ENCODE results near the gene MEIS1. TPM values are rescaled to one million over a fixed set of nuclear protein-coding genes. Genes with fewer than 3 reads are reported as not detected.
A peak's percentile ranks its signal among the peaks of the same experiment; 100 is the strongest.

Gene MEIS1
- total RNA-seq, 1 donor from 2014 or later = 250 TPM

DNA sequence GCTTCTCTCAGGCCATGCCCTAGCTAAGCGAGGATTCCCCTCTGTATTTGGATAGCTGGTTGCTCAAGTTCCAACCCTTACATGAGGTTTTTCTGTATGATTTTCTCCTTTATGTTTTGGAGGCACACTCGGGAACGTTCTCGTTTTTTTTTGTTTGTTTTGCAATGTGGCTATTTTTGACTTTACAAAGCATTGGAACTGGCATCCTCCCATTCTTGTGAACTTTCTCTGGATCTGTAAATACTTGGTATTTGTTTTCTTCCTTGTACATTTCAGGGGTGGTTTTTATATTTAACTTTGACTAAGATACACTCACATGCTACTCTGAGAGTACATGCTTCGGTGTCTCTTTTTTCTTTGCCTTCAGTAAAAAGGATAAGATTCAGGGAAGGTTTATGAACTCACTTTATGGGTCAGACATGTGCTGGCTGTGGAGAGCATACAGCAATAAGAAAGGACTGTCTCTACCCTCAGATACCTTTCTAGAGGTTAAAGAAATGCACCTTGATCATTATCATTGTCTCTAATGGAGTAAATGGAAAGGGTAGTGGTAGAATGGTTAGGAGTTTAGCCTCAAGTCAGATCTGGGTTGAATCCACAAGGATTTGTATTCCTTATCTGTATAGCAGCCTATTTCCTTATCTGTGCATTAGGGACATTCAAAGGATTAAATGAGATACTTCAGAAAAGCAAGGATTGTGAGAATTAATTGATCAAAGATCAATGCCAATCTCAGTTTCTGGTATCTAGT is 61.9 kb downstream of the MEIS1 start:
- Mint-ChIP-seq H3K4me1 (ENCODE audit: unreplicated experiment) (peaks cover 66% of the 10 kb centered on the region), H3K36me3 (peaks cover 62% of the 10 kb centered on the region), H3K9me3 (no peaks in the 10 kb centered on the region), H3K27ac (peak overlapping the region; percentile 91), H3K27me3 (no peaks in the 10 kb centered on the region), H3K4me3 (peak overlapping the region; percentile 11)
- DNase-seq (ENCODE audit: extremely low spot score, unreplicated experiment) = no peak
- TF ChIP-seq, protein P1, sequence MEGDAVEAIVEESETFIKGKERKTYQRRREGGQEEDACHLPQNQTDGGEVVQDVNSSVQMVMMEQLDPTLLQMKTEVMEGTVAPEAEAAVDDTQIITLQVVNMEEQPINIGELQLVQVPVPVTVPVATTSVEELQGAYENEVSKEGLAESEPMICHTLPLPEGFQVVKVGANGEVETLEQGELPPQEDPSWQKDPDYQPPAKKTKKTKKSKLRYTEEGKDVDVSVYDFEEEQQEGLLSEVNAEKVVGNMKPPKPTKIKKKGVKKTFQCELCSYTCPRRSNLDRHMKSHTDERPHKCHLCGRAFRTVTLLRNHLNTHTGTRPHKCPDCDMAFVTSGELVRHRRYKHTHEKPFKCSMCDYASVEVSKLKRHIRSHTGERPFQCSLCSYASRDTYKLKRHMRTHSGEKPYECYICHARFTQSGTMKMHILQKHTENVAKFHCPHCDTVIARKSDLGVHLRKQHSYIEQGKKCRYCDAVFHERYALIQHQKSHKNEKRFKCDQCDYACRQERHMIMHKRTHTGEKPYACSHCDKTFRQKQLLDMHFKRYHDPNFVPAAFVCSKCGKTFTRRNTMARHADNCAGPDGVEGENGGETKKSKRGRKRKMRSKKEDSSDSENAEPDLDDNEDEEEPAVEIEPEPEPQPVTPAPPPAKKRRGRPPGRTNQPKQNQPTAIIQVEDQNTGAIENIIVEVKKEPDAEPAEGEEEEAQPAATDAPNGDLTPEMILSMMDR (conservative IDR thresholded peaks at IDR 0.05) = no peak

DNA sequence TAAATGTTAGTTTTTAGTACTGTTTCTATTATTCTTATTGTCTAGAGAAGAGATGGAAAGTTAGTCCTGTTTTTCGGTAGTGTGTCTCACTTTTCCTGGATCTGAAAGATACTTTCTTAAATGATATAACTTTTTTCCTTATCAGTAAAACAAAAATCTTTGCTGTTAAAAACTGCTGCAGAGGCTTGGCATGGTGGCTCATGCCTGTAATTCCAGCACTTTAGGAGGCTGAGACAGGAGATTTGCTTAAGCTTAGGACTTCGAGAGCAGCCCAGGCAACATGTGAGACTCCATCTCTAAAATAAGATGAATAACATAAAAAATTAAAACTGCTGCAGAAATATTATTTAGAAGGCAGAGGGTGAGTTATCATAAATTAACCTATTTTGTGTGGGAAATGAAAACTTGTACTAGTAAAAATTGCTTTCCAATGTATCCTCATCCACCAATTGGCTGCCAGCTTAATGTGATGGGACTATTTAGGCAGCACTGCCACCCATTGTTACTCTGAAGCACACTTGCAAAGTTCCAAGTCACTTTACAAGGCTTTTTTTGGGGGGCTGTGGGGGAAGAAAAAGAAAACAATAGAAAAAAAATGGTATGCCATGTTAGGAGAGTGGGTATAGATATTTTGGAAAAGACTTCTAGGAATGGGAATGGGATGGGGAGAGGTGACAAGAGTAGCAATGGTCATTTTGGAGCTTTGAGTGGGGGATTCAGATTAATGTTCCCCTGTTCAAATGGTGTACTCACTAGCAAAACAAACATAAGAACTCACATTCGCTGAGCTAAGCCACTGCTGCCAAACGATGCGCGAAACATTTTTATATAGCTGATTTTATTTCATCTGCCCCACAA is 62.7 kb downstream of the MEIS1 start:
- Mint-ChIP-seq H3K9me3 (no peaks in the 10 kb centered on the region), H3K27ac (peak overlapping the region; percentile 65), H3K4me3 (peak overlapping the region; percentile 9), H3K36me3 (peaks cover 64% of the 10 kb centered on the region), H3K4me1 (ENCODE audit: unreplicated experiment) (peaks cover 65% of the 10 kb centered on the region), H3K27me3 (no peaks in the 10 kb centered on the region)
- DNase-seq (ENCODE audit: extremely low spot score, unreplicated experiment) = no peak
- TF ChIP-seq, protein P1 (conservative IDR thresholded peaks at IDR 0.05) = no peak

DNA sequence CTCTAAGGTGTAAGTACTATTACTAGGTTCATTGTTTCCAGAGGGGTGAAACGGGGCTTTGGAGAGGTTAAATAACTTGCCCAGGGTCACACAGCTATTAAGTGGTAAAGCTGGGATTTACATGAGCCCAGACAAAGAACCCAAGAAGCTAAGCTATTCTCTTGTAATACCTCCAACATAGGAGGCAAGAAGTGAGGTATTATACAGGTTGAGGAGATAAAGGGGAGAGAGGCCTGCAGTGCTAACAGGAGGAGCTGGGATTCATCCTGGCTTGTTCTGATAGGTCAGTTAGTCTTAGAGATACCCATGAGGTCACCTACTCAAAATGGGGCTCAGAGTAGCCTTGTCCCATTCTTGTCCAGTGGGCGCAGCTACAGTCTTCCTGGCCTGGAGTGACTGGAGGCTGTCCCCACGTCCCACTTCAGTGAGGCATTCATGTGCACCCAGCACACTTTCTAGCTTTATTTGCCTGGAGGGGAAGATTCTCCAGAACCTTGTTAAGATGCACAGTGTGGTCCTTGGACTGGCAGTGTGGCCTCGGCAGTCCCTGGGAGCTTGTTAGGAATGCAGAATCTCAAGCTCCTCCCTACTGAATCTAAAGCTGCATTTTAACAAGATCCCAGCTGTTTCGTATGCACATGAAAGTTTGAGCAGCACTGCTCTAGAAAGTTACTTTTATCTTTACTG is 63.5 kb downstream of the MEIS1 start:
- Mint-ChIP-seq H3K27ac (peak overlapping the region; percentile 65), H3K36me3 (peaks cover 63% of the 10 kb centered on the region), H3K4me1 (ENCODE audit: unreplicated experiment) (peaks cover 63% of the 10 kb centered on the region), H3K4me3 (no peak overlapping the region), H3K9me3 (no peaks in the 10 kb centered on the region), H3K27me3 (no peaks in the 10 kb centered on the region)
- TF ChIP-seq, protein P1 (conservative IDR thresholded peaks at IDR 0.05) = no peak
- DNase-seq (ENCODE audit: extremely low spot score, unreplicated experiment) = no peak

DNA sequence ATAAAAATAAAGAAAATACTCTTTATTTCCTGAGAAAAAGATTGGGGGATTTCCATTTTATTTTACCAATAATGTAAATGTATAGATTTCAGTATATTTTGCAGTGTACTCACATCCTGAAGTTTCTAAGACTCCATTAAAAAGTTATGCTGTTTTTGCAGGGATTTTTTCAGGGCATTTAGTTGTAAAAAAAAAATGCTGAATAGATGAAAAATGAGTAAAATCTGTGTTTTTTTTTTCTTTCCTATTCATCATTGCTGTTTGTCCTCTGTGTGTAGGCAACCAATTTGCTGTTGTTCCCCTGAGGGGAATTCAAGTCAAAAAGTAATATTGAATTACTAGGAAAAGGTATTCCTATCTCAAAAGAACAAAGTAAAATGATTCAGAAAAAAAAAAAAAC is 66.3 kb downstream of the MEIS1 start:
- H3K9me3 Mint-ChIP-seq = no peaks in the 10 kb centered on the region
- no peak overlapping the region for H3K27ac Mint-ChIP-seq
- TF ChIP-seq, protein P1 (conservative IDR thresholded peaks at IDR 0.05) = no peak
- H3K4me3 Mint-ChIP-seq = no peak overlapping the region
- H3K27me3 Mint-ChIP-seq = no peaks in the 10 kb centered on the region
- peaks cover 44% of the 10 kb centered on the region for H3K36me3 Mint-ChIP-seq
- no peak for DNase-seq (ENCODE audit: extremely low spot score, unreplicated experiment)
- peaks cover 56% of the 10 kb centered on the region for H3K4me1 Mint-ChIP-seq (ENCODE audit: unreplicated experiment)

DNA sequence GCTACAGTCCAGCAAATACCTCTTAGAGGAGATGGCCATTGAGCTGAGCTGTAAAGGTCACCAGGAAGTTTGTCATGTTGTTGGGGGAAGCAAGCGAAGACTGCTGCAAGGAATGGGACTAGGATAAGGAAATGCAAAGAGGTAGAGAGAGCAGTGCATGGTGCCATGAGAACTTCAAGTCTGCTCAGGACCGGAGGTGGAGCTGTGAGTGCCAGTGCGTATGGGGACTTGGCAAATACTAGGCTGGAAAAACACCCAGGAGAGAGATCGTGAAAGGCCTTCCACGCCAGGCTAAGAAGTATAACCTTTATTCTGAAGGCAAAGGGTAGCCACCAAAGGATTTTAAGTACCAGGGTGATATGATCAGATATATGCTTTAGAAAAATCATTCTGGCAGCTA is 71.3 kb downstream of the MEIS1 start:
- Mint-ChIP-seq H3K36me3 (peaks cover 30% of the 10 kb centered on the region), H3K9me3 (no peaks in the 10 kb centered on the region), H3K4me3 (peak overlapping the region; percentile 18), H3K4me1 (ENCODE audit: unreplicated experiment) (peaks cover 67% of the 10 kb centered on the region), H3K27me3 (no peaks in the 10 kb centered on the region), H3K27ac (peak overlapping the region; percentile 1)
- DNase-seq (ENCODE audit: extremely low spot score, unreplicated experiment) = no peak
- TF ChIP-seq, protein P1 (conservative IDR thresholded peaks at IDR 0.05) = no peak
